Liver (tissue), 9 donors: Measurements from ENCODE around the gene NAV2. TPM values are rescaled to one million over a fixed set of nuclear protein-coding genes. Genes with fewer than 3 reads are reported as not detected.

Source experiments
- DNase-seq: peaks from one replicate; pipeline ENCODE4 v3.0.0-alpha.2; 2017; ENCODE audit warnings: low spot score
- H3K27ac ChIP-seq, 2 donors: one replicate each; pipeline ENCODE4 v1.7.0; 2013; ENCODE audit warnings: inconsistent platforms in 2 of 2, low read length in 2 of 2, control low read depth in 1 of 2, low read depth in 1 of 2, mild to moderate bottlenecking in 1 of 2
- H3K27me3 ChIP-seq, 4 donors: one replicate each; pipeline versions ENCODE4 v1.6.1 to v1.7.0; 2013; ENCODE audit warnings: low read length in 3 of 4, inconsistent platforms in 1 of 4, mild to moderate bottlenecking in 1 of 4, moderate library complexity in 1 of 4; ENCODE audit not compliant: control insufficient read depth in 4 of 4, insufficient read depth in 4 of 4
- H3K36me3 ChIP-seq, 4 donors: one replicate each; pipeline versions ENCODE4 v1.6.1 to v1.7.0; 2013; ENCODE audit warnings: low read length in 3 of 4, mild to moderate bottlenecking in 3 of 4, low read depth in 1 of 4, moderate library complexity in 1 of 4; ENCODE audit not compliant: control insufficient read depth in 4 of 4, insufficient read depth in 3 of 4
- H3K4me1 ChIP-seq, 4 donors: one replicate each; pipeline versions ENCODE4 v1.6.1 to v1.7.0; 2013; ENCODE audit warnings: low read length in 3 of 4, mild to moderate bottlenecking in 3 of 4, moderate library complexity in 1 of 4; ENCODE audit not compliant: control insufficient read depth in 4 of 4, insufficient read depth in 4 of 4
- H3K4me3 ChIP-seq, 3 donors: one replicate each; pipeline versions ENCODE4 v1.6.1 to v1.7.0; 2013; ENCODE audit warnings: low read length in 3 of 3, control low read depth in 1 of 3, low read depth in 1 of 3, mild to moderate bottlenecking in 1 of 3
- H3K9ac ChIP-seq, 2 donors: one replicate each; pipeline ENCODE4 v1.7.0; 2013; ENCODE audit warnings: low read length in 2 of 2, mild to moderate bottlenecking in 2 of 2, moderate library complexity in 2 of 2, control low read depth in 1 of 2, low read depth in 1 of 2
- H3K9me3 ChIP-seq, 4 donors: one replicate each; pipeline versions ENCODE4 v1.6.1 to v1.7.0; 2013; ENCODE audit warnings: low read length in 3 of 4; ENCODE audit not compliant: control insufficient read depth in 4 of 4
- EGR1 ChIP-seq, 2 donors: IDR thresholded peaks; 2 replicates each; pipeline ENCODE4 v1.6.1; 2016 to 2018; ENCODE audit warnings: antibody characterized with exemption in 2 of 2, low read depth in 2 of 2
- FOXA1 ChIP-seq: IDR thresholded peaks from 2 replicates; pipeline ENCODE4 v1.6.1; 2016; ENCODE audit warnings: antibody characterized with exemption
- FOXA2 ChIP-seq: IDR thresholded peaks from 2 replicates; pipeline ENCODE4 v1.6.1; 2016; ENCODE audit warnings: antibody characterized with exemption
- HNF4A ChIP-seq, 2 donors: conservative IDR thresholded peaks; 2 replicates each; pipeline ENCODE4 v1.6.1; 2016; ENCODE audit warnings: antibody characterized with exemption in 2 of 2, mild to moderate bottlenecking in 2 of 2
- HNF4G ChIP-seq: IDR thresholded peaks from 2 replicates; pipeline ENCODE4 v1.6.1; 2016; ENCODE audit warnings: antibody characterized with exemption
- JUND ChIP-seq, 2 donors: IDR thresholded peaks; 2 replicates each; pipeline ENCODE4 v1.6.1; 2016; ENCODE audit warnings: antibody characterized with exemption in 2 of 2
- NR2F2 ChIP-seq: IDR thresholded peaks from 2 replicates; pipeline ENCODE4 v1.6.1; 2016; ENCODE audit warnings: antibody characterized with exemption
- RAD21 ChIP-seq, 2 donors: IDR thresholded peaks; 2 replicates each; pipeline ENCODE4 v1.6.1; 2016; ENCODE audit warnings: antibody characterized with exemption in 2 of 2, mild to moderate bottlenecking in 2 of 2
- RXRA ChIP-seq, 2 donors: IDR thresholded peaks; 2 replicates each; pipeline ENCODE4 v1.6.1; 2017 to 2018; ENCODE audit warnings: antibody characterized with exemption in 2 of 2, mild to moderate bottlenecking in 1 of 2
- SP1 ChIP-seq: IDR thresholded peaks from 2 replicates; pipeline ENCODE4 v1.6.1; 2018; ENCODE audit warnings: antibody characterized with exemption, mild to moderate bottlenecking
- TAF1 ChIP-seq: conservative IDR thresholded peaks from 2 replicates; pipeline ENCODE4 v1.6.1; 2016; ENCODE audit warnings: antibody characterized with exemption, mild to moderate bottlenecking
- YY1 ChIP-seq: IDR thresholded peaks from 2 replicates; pipeline ENCODE4 v1.6.1; 2016; ENCODE audit warnings: antibody characterized with exemption, mild to moderate bottlenecking
- WGBS: extraction: QIAGEN DNeasy Blood & Tissue Kit; methylation state at CpG from one replicate; pipeline ENCODE4 v1.1.7; 2013; 5-methylcytosine and 5-hydroxymethylcytosine counted together
- polyA plus RNA-seq, 2 donors: library from polyadenylated mRNA; stranded (reverse) in 1 of 2; unstranded in 1 of 2; fragments of 200-250 nt in 1 of 2; fragments of >200 nt in 1 of 2; fragmentation: Nextera tagmentation in 1 of 2; extraction: Ambion mirVana in 1 of 2; gene quantifications; one replicate each; pipeline versions ENCODE4 v1.2.1 to v1.2.3, GENCODE V29; 2013 to 2015
- total RNA-seq, 2 donors: library from RNA; depleted of rRNA; stranded (reverse); fragments of >200 nt; gene quantifications; one replicate each; pipeline ENCODE4 v1.2.3, GENCODE V29; 2014
- TF ChIP-seq, protein P1 (sequence below): IDR thresholded peaks from 2 replicates; pipeline ENCODE4 v1.6.1; 2016; ENCODE audit warnings: antibody characterized with exemption
- TF ChIP-seq, protein P2 (sequence below): IDR thresholded peaks from 2 replicates; pipeline ENCODE4 v1.6.1; 2016; ENCODE audit warnings: antibody characterized with exemption, mild to moderate bottlenecking
- TF ChIP-seq, protein P3 (sequence below): fragments of 150-350 bp; IDR thresholded peaks from 2 replicates; pipeline ENCODE4 v1.5.1; 2017; ENCODE audit warnings: improper control_type of control experiment, low read depth, low read length; ENCODE audit not compliant: missing input control
- TF ChIP-seq, protein P4 (sequence below): IDR thresholded peaks from 2 replicates; pipeline ENCODE4 v1.6.1; 2016; ENCODE audit warnings: antibody characterized with exemption
- donor health status: healthy.
- donor health status: healthy.
- donor health status: healthy.
- donor health status: healthy.
- donor health status: healthy.

Gene NAV2
- total and polyA plus RNA-seq, 4 donors, result 6.3 to 20.5 (median 11.6) TPM

DNA sequence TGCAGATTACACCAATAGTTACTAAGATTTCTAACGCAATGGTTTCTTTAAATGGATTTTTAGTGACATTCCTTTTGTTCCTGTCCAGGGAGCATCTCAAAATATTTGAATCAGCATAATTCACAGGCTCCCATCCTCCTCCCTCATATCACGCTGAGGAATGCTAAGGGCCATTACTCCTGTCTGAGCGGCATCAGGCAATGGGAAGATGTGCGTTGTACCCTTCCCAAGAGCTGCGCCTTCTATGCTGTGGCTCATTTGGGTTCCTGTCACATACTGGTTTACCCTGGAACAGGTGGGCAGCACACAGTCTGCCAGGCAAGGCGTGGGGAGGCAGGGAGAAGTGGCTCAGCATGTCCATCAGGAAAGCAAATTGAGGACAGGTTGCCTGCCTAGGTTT, 325.8 kb downstream of the NAV2 start (continued):
- TF ChIP-seq RAD21 (IDR thresholded peaks at IDR 0.05), result no peak
- no peak for TF ChIP-seq NR2F2
- TF ChIP-seq JUND (IDR thresholded peaks at IDR 0.05), result no peak
- no peak for TF ChIP-seq FOXA2
- TF ChIP-seq HNF4G, result no peak
- TF ChIP-seq, protein P1, sequence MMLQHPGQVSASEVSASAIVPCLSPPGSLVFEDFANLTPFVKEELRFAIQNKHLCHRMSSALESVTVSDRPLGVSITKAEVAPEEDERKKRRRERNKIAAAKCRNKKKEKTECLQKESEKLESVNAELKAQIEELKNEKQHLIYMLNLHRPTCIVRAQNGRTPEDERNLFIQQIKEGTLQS, result no peak
- TF ChIP-seq TAF1, result no peak

DNA sequence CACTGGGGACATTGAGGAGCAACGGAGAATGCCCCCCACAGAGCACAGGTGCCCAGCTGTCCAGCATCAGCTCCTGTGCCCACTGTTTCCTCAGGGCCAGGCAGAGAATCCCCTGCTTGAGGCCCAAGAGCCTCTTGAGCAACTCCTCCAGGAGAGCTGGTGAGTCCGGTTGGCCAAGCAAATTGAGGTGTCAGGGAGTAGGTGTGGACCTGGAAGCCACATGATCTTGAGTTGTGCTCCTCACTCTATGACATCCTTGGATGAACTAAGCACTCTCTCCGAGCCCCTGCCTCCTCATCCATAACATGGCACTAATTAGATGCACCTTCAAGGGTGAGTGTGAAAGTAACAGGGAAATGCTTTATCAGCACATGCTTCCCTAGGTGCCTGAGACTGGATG, 326.3 kb downstream of the NAV2 start:
- H3K27me3 ChIP-seq, result no peaks in the 10 kb centered on the region

DNA sequence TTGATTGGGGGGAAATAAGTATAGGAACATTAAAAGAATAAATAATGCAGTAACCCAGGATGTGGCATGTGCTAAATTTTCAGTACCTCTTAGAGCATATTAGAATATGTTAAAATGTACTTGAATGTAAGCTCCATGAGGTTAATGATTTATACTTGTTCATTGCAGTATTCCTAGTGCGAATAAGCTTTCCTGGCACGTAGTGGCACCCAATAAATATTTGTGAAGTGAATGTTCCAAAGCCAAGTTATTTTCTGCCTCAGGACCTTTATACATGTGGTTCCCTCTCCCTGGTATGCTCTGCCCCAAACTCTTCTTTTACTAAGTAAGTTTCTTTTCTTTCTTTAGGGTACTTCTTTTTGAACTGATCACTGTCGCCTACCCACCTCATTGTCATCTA, 328.9 kb downstream of the NAV2 start:
- Histone ChIP-seq H3K36me3 (peaks cover 1 to 14% (median 8%) of the 10 kb centered on the region in 4 donors), H3K4me3 (no peak overlapping the region), H3K9ac (no peak overlapping the region), H3K27ac (peak overlapping the region; percentile 26 to 35), H3K9me3 (no peaks in the 10 kb centered on the region), H3K4me1 (peaks cover 1 to 22% (median 10%) of the 10 kb centered on the region in 4 donors), H3K27me3 (no peaks in the 10 kb centered on the region)
- 55% methylated on average over 3 of the region's 3 CpGs for WGBS
- peak; percentile 11 to 54 for TF ChIP-seq RAD21 (IDR thresholded peaks at IDR 0.05)
- peak; percentile 34 to 57 for TF ChIP-seq HNF4A (conservative IDR thresholded peaks at IDR 0.05)
- peak; percentile 51 for TF ChIP-seq SP1
- TF ChIP-seq, protein P2, sequence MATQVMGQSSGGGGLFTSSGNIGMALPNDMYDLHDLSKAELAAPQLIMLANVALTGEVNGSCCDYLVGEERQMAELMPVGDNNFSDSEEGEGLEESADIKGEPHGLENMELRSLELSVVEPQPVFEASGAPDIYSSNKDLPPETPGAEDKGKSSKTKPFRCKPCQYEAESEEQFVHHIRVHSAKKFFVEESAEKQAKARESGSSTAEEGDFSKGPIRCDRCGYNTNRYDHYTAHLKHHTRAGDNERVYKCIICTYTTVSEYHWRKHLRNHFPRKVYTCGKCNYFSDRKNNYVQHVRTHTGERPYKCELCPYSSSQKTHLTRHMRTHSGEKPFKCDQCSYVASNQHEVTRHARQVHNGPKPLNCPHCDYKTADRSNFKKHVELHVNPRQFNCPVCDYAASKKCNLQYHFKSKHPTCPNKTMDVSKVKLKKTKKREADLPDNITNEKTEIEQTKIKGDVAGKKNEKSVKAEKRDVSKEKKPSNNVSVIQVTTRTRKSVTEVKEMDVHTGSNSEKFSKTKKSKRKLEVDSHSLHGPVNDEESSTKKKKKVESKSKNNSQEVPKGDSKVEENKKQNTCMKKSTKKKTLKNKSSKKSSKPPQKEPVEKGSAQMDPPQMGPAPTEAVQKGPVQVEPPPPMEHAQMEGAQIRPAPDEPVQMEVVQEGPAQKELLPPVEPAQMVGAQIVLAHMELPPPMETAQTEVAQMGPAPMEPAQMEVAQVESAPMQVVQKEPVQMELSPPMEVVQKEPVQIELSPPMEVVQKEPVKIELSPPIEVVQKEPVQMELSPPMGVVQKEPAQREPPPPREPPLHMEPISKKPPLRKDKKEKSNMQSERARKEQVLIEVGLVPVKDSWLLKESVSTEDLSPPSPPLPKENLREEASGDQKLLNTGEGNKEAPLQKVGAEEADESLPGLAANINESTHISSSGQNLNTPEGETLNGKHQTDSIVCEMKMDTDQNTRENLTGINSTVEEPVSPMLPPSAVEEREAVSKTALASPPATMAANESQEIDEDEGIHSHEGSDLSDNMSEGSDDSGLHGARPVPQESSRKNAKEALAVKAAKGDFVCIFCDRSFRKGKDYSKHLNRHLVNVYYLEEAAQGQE, result peak; percentile 52
- TF ChIP-seq, protein P3, sequence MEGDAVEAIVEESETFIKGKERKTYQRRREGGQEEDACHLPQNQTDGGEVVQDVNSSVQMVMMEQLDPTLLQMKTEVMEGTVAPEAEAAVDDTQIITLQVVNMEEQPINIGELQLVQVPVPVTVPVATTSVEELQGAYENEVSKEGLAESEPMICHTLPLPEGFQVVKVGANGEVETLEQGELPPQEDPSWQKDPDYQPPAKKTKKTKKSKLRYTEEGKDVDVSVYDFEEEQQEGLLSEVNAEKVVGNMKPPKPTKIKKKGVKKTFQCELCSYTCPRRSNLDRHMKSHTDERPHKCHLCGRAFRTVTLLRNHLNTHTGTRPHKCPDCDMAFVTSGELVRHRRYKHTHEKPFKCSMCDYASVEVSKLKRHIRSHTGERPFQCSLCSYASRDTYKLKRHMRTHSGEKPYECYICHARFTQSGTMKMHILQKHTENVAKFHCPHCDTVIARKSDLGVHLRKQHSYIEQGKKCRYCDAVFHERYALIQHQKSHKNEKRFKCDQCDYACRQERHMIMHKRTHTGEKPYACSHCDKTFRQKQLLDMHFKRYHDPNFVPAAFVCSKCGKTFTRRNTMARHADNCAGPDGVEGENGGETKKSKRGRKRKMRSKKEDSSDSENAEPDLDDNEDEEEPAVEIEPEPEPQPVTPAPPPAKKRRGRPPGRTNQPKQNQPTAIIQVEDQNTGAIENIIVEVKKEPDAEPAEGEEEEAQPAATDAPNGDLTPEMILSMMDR, result no peak
- TF ChIP-seq, protein P4, sequence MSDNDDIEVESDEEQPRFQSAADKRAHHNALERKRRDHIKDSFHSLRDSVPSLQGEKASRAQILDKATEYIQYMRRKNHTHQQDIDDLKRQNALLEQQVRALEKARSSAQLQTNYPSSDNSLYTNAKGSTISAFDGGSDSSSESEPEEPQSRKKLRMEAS, result peak; percentile 72
- TF ChIP-seq, protein P1, result no peak
- TF ChIP-seq NR2F2, result no peak
- peak; percentile 9 for TF ChIP-seq HNF4G
- TF ChIP-seq FOXA2, result peak; percentile 17
- peak in 1 of 2 donors; percentile 40 for TF ChIP-seq JUND (IDR thresholded peaks at IDR 0.05)
- peak; percentile 33 to 62 for TF ChIP-seq RXRA (IDR thresholded peaks at IDR 0.05)
- TF ChIP-seq YY1, result peak; percentile 53
- no peak for TF ChIP-seq TAF1
- no peak for TF ChIP-seq EGR1 (IDR thresholded peaks at IDR 0.05; ENCODE audit: low read depth in 2 of 2)
- no peak for DNase-seq

More for the DNA sequence above, 326.3 kb downstream of the NAV2 start:
- H3K9me3 ChIP-seq, result no peaks in the 10 kb centered on the region
- DNase-seq, result no peak
- H3K4me3 ChIP-seq, result no peak overlapping the region
- TF ChIP-seq EGR1 (IDR thresholded peaks at IDR 0.05; ENCODE audit: low read depth in 2 of 2), result no peak
- no peak for TF ChIP-seq HNF4G
- TF ChIP-seq, protein P1, result no peak
- TF ChIP-seq HNF4A (conservative IDR thresholded peaks at IDR 0.05), result no peak
- no peak for TF ChIP-seq RXRA (IDR thresholded peaks at IDR 0.05)
- TF ChIP-seq, protein P4, result no peak
- no peak for TF ChIP-seq NR2F2
- no peak for TF ChIP-seq FOXA1
- TF ChIP-seq FOXA2, result no peak
- no peak for TF ChIP-seq SP1
- no peak for TF ChIP-seq YY1
- peaks cover 2 to 33% (median 11%) of the 10 kb centered on the region in 4 donors for H3K4me1 ChIP-seq
- 97% methylated on average over 3 of the region's 3 CpGs for WGBS
- no peak overlapping the region for H3K9ac ChIP-seq
- H3K36me3 ChIP-seq, result peaks cover 0 to 10% (median 1%) of the 10 kb centered on the region in 4 donors
- no peak overlapping the region for H3K27ac ChIP-seq
